ENCODE measurements around the gene ANKS3.
"Not testable (repeated sequence)": the region's sequence is repeated elsewhere in the genome, so short reads cannot be mapped to it uniquely, and the experiment has no call there.

Gene ANKS3

GRCh38 chr16:4755687-4756086 lies 21.6 kb upstream of the ANKS3 start:
- DNase-seq = no peak

DNA sequence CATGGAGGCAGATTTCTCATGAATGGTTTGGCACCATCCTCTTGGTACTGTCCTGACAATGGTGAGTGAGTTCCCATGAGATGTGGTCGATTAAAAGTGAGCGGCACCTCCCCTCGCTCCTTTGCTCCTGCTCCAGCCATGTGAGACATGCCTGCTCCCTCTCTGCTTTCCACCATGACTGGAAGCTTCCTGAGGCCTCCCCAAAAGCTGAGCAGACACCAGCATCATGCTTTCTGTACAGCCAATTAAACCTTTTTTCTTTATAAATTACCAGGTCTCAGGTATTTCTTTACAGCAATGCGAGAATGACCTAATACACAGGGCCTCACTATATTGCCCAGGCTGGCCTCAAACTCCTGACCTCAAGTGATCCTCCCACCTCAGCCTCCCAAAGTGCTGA lies 20.8 kb upstream of the ANKS3 start:
- no peak for DNase-seq

GRCh38 chr16:4753227-4753626 lies 19.2 kb upstream of the ANKS3 start:
- no peak for DNase-seq

- DNase-seq = no peak
These were observed 18.5 kb upstream of the ANKS3 start for GRCh38 chr16:4752351-4753100.

DNA sequence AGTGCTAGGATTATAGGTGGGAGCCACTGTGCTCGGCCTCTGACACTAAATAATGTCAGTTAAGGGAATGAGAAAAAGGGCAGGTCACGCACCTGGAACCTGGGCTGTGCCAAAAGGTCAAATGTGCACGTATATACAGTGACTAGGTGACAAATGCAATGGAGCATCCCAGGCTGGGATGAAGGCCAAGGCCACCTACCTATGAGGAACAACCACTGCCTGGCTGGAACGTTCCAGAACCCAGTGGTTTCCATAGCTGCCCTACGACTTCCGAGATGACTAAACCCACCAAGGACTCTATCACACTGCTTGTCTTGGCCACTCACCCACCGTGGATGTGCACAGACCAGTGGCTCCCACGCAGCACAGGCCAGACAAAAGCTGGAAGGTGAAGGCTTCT lies 16.8 kb upstream of the ANKS3 start:
- no peak for DNase-seq

- no peak for DNase-seq
These were observed 15.7 kb upstream of the ANKS3 start for GRCh38 chr16:4749700-4750257.

GRCh38 chr16:4748682-4749411 lies 14.8 kb upstream of the ANKS3 start:
- DNase-seq = no peak

DNA sequence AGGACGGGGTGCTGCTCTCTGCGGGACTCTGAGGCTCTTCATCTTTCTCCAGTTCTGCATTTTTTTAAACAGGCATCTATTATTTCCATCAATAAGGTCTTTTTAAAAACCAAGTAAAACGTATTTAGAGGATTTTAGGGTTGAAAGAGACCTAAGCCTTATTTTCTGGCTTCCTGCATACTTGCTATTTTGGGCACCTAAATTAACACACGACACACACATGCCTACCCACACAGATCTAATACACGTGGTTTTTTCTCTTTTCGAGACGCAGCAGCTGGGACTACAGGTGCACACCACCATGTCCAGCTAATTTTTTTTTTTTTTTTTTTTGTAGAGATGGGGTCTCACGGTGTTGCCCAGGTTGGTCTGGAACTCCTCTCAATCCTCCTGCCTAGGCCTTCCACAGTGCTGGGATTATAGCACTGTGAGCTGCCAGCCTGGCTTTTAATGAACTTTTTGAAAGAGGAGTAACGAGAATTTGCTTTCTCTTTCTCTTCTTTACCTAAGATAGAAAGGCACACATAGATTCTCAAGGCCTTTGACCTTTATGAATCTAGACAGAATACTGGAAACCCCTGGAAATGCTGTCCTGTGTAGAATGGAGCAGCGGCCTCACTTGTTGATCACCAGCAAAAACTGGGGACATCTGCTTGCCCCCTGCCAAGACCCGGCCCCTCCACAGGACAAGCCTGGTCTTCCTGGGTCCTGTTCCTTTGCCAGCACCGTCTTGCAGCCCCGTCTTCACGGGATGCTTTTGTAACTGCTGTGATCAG lies 14.0 kb upstream of the ANKS3 start:
- DNase-seq = peak in 2 of 56 donors; percentile 13 to 16

DNA sequence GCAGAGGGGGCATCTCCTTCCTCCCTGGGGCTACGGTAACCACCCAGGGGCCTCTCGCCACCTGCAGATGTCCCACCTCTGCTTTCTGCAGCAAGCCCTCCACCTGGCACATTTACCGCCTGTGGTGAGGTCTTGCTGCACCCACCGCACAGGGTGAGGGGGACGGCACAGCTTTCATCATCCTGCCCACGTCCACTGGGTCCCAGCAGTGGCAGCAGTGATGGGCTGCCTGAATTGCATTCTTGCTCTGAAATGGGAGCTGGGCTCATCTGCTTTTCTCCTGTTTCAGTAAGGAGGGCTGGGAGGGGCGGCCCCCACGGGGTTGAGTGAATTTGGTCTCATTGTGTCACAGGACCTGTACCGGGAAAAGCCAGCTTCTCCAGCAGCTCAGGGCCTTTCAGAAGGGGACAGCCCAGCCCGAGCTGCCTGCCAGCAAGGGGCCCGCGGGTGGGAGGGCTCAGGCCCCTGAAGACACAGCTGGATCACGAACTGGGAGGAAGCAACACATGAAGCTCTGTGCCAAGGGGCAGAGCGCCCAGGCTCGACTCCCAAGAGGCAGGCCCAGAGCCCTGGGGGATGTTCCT lies 13.0 kb upstream of the ANKS3 start:
- DNase-seq = peak in 21 of 56 donors; percentile 5 to 42 (median 26)

- DNase-seq = no peak
These were observed 12.1 kb upstream of the ANKS3 start for GRCh38 chr16:4746215-4746614.

- DNase-seq = no peak
These were observed 11.2 kb upstream of the ANKS3 start for GRCh38 chr16:4745274-4745569.

GRCh38 chr16:4744555-4745273 lies 10.6 kb upstream of the ANKS3 start:
- DNase-seq = no peak

DNA sequence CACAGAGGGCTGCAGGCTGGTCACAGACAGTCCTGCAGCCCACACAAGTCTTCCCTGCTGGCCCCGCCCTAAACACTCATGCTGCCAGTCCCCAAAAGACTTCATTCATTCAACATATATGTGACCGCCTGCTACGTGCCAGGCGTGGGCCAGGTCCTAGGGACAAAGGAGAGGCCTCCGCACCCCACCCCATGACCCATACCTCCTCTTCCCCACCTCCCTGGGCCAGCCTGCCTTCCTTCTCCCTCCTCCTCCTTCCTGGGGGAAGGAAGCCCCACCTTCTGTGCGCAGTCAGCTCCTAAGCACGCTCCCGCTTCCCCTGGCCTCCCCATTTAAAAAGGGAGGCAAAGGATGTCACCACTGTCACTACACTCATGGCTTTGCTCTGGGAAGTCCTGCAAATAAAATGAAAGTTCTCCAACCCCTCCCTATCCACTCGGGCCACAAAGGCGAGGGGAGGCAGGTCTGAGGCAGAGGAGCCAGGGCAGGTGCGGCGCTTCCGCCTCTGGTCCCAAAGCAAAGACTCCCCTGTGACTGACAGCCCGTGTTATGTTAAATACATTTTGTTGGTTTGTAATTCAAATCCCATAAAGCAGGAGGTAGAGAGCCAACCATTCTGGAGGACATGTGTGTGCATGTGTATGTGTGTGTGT lies 9.3 kb upstream of the ANKS3 start:
- DNase-seq = no peak

- not testable (repeated sequence) for DNase-seq
These were observed 4.3 kb upstream of the ANKS3 start for GRCh38 chr16:4738370-4738769.

DNA sequence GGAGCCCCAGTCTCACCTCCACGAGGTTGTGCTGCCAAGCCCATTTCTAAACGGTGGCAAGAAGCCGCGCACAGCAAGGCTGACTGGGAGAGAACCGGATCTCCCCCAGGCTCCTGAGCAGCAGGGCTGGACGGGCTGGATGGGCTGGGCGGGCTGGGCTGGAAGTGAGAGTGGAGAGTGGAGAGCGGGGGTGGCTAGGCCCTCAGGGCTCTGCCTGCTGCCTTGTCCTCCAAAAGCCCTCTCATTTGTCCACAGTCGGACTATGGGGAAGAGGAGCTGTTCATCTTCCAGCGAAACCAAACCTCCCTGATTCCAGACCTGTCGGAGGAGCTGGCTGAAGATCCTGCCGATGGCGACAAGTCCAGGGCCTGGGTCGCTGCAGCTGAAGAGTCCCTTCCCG lies 3.5 kb upstream of the ANKS3 start:
- no peak for DNase-seq

- no peak for DNase-seq
These were observed 2.5 kb upstream of the ANKS3 start for GRCh38 chr16:4736546-4736945.

DNA sequence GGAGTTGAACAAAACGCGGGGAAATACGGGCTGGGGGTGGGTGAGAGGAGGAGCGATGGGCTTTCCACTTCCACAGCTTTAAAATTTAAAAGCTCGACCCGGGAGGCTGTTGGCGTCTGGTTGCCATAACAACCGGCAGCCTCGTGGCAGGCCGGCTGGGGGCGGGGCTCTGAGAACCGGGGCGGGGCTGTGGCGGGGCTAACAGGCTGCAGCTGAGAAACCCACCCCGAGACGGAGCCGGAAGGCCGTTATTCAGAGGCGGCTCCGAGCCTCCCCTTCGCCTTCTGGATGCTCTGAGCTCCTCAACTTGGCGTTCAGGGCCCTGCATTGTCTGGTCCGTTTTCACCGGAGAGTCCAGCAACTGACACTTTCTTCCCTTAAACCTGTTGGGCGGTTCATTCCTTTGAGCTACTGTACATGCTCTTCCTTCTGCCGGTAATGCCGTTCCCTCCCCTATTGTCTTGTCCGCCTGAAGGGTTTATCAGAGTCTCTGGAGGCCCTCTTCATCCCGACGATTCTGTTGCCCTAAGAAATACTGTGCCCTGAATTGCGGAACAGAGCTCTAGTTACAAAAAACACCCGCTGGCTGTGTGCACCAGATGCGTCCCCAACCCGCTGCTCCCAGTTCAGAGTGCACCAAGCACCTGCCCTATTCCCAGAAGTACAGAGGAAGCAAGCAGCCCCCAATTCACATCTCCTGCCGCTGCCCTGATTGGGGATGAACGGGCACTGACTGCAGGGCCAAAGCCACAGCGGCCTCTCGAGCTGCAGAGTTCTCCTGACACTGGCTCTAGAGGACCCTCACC lies 862 bp upstream of the ANKS3 start:
- peak; percentile 28 to 91 (median 76) for DNase-seq

DNA sequence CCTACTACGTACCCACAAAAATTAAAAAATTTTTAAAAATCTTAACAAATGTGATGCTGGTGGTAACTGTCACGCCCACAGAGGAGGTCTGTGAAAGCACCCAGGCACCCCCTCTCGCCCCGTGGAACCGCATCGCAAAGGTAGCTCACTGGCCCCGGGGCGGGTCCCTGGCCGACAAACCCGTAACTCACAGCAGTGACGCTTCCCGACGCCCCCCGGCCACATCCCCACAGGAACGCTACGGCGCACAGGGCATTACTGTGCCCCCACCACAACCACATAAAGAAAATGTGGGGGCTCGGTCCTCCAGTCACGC lies 366 bp downstream of the ANKS3 start:
- peak in 3 of 56 donors; percentile 34 to 57 (median 55) for DNase-seq

DNA sequence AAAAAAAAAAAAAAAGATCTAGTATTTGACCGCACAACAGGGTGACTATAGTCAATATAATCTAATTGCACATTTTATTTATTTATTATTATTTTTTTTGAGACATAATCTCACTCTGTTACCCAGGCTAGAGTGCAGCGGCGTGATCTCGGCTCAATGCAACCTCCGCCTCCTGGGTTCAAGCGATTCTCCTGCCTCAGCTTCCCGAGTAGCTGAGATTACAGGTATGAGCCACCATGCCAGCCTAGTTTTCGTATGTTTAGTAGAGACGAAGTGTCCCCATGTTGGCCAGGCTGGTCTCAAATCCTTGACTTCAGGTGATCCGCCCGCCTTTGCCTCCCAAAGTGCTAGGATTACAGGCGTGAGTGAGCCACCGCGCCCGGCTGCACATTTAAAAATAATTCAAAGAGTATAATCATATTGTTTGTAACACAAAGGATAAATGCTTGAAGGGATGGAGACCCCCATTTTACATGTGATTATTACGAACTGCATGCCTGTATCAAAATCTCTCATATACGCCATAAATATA lies 794 bp downstream of the ANKS3 start:
- DNase-seq = no peak
